Thymus (tissue), 11 donors: ENCODE results near the gene DPCD. TPM values are rescaled to one million over a fixed set of nuclear protein-coding genes. Genes with fewer than 3 reads are reported as not detected.

Experiments
- DNase-seq, 9 donors: peaks; one replicate each; pipeline ENCODE4 v3.0.0-alpha.2; 2013; ENCODE audit warnings: low spot score in 9 of 9, low read depth in 6 of 9, missing footprints in 1 of 9
- H3K27ac ChIP-seq, 2 donors: one replicate each; pipeline ENCODE4 v1.5.1; 2013; ENCODE audit warnings: control low read depth in 1 of 2, low read depth in 1 of 2, low read length in 1 of 2, mild to moderate bottlenecking in 1 of 2, moderate library complexity in 1 of 2
- H3K27me3 ChIP-seq, 2 donors: one replicate each; pipeline ENCODE4 v1.5.1; 2013; ENCODE audit warnings: low read length in 1 of 2; ENCODE audit not compliant: control insufficient read depth in 2 of 2, insufficient read depth in 1 of 2
- H3K36me3 ChIP-seq, 2 donors: one replicate each; pipeline ENCODE4 v1.5.1; 2013; ENCODE audit warnings: low read length in 1 of 2, mild to moderate bottlenecking in 1 of 2, moderate library complexity in 1 of 2; ENCODE audit not compliant: control insufficient read depth in 2 of 2, insufficient read depth in 2 of 2
- H3K4me1 ChIP-seq, 2 donors: one replicate each; pipeline ENCODE4 v1.5.1; 2013; ENCODE audit warnings: low read length in 2 of 2; ENCODE audit not compliant: control insufficient read depth in 2 of 2, insufficient read depth in 2 of 2
- H3K4me3 ChIP-seq, 2 donors: one replicate each; pipeline ENCODE4 v1.5.1; 2013; ENCODE audit warnings: low read length in 2 of 2, control low read depth in 1 of 2, mild to moderate bottlenecking in 1 of 2
- H3K9me3 ChIP-seq, 2 donors: one replicate each; pipeline ENCODE4 v1.5.1; 2013; ENCODE audit warnings: low read length in 1 of 2, mild to moderate bottlenecking in 1 of 2; ENCODE audit not compliant: control insufficient read depth in 2 of 2, insufficient read depth in 1 of 2
- WGBS: extraction: QIAGEN DNeasy Blood & Tissue Kit; methylation state at CpG from one replicate; pipeline ENCODE4 v1.1.7; 2013; 5-methylcytosine and 5-hydroxymethylcytosine counted together
- polyA plus RNA-seq: library from polyadenylated mRNA; stranded (reverse); fragments of 200-250 nt; gene quantifications from one replicate; pipeline ENCODE4 v1.2.3, GENCODE V29; 2013
- total RNA-seq: library from RNA; stranded (reverse); fragments of 120-200 nt; gene quantifications from one replicate; pipeline ENCODE4 v1.2.4, GENCODE V29; 2013
- donor health status: healthy.

Gene DPCD
- total and polyA plus RNA-seq, 2 donors: 10.4 to 14.2 TPM

DNA sequence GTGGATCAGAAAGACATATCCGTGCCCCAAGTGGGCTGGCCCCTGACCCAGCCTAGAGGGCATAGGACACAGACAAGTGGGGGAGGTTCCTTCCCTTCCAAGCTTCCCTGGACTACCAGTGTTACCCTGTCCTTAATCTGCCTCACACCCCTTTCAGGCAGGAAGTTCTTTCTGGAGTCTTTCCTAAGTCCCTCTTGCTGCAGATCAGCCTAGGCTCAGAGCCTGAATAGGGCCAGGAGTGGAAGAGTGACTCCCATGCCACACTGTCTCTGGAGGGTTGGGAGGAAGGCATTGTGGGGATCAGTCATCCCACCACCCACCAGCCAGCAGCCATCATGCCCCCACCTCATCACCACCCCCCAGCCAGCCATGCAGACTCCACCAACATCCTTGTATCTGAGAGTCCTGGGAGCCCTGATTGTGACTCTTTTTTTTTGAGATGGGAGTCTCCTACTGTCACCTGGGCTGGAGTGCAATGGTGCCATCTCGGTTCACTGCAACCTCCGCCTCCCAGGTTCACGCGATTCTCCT, 22.7 kb upstream of the DPCD start:
- WGBS: 94% methylated on average over 5 of the region's 5 CpGs
- Histone ChIP-seq H3K27ac (no peak overlapping the region), H3K4me1 (peaks cover 0 to 15% of the 10 kb centered on the region in 2 donors), H3K9me3 (no peaks in the 10 kb centered on the region), H3K36me3 (no peaks in the 10 kb centered on the region), H3K27me3 (peaks cover 54 to 78% of the 10 kb centered on the region in 2 donors), H3K4me3 (no peak overlapping the region)
- DNase-seq: no peak

GRCh38 chr10:101565936-101566332, 22.2 kb upstream of the DPCD start:
- 87% methylated on average over 8 of the region's 8 CpGs for WGBS
- Histone ChIP-seq H3K4me1 (peaks cover 0 to 18% of the 10 kb centered on the region in 2 donors), H3K36me3 (no peaks in the 10 kb centered on the region), H3K9me3 (peaks cover 0 to 4% of the 10 kb centered on the region in 2 donors), H3K4me3 (no peak overlapping the region), H3K27ac (no peak overlapping the region), H3K27me3 (peaks cover 56 to 83% of the 10 kb centered on the region in 2 donors)
- no peak for DNase-seq

DNA sequence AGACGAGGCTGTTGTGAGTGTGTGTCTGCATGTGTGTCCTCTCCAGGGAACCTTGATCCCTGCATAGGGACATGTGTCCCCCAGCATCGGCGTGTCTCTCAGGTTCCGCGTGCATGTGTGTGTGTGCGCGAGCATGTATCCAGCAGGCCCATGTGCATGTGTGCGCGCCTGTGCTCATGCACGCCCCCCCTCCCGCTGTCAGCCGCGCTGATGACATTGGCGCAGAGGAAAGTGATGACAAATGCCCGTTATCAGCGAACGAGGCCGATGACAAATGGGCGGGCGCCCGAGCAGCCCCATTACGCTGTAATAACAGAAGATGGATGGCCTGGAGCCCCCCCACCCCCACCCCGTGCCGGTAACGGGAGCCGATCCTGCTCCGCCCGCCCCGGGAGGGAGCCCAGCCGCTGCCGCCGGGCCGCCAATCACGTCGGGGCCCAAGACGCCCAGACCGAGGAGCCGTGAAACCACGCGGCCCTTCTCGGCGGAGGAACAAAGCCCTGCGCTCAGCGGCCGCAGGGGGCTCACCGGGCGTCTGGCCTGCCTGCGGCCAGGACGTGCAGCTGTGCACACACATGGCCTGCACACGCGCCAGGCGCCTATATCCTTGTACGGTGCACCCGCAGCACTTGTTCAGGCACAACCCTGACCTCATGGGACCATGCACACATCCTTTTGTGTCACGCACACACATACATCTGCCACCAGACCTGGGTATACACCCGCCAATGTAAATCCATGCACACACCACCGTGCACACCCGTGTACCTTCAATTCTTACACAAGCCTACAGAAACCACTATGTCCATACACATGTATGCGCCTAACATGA, 21.6 kb upstream of the DPCD start:
- peaks cover 0 to 6% of the 10 kb centered on the region in 2 donors for H3K9me3 ChIP-seq
- H3K36me3 ChIP-seq: no peaks in the 10 kb centered on the region
- peaks cover 0 to 18% of the 10 kb centered on the region in 2 donors for H3K4me1 ChIP-seq
- H3K27ac ChIP-seq: no peak overlapping the region
- H3K27me3 ChIP-seq: peaks cover 56 to 89% of the 10 kb centered on the region in 2 donors
- no peak for DNase-seq
- WGBS: 23% methylated on average over 59 of the region's 59 CpGs
- H3K4me3 ChIP-seq: no peak overlapping the region

DNA sequence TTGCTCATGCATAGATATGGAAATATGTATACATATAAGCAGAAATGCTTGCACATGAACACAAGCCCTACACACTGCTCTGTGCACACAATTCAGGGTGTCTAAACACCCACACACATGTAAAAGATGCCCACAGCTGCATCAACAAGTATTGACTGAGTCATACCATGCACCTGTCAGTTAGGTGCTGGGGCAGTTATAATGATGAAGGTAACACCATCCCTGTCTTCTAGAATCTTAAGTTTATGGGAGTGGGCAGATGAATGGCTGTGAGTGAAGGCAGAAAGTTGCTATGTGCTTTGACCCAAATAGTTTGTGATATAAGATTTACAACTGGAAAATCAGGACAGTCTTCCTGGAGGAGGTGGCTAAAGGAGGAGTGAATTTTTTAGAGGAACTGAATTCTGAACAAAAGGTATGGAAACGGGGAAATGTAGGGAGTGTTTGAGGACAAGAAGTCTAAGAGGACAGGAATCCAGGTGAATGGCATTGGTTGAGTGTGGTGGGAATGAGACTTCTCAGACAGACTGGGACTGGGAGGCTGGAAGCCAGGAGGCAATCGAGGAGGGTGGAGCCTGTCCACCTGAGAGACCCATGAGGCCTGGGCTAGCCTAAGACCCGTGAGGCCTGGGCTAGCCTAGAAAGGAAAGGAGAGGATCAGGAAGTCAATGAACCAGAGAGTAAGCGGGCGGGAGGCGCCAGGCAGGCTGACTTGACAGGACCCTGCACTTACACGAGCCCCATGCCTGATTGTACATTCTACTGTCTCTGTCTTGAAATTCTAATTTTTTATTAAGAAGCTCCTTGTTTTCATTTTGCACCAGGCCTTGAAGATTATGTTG, 20.7 kb upstream of the DPCD start:
- Histone ChIP-seq H3K27me3 (peaks cover 56 to 93% of the 10 kb centered on the region in 2 donors), H3K9me3 (peaks cover 0 to 7% of the 10 kb centered on the region in 2 donors), H3K27ac (no peak overlapping the region), H3K4me3 (no peak overlapping the region), H3K4me1 (peaks cover 0 to 18% of the 10 kb centered on the region in 2 donors), H3K36me3 (no peaks in the 10 kb centered on the region)
- no peak for DNase-seq
- 71% methylated on average over 7 of the region's 7 CpGs for WGBS

DNA sequence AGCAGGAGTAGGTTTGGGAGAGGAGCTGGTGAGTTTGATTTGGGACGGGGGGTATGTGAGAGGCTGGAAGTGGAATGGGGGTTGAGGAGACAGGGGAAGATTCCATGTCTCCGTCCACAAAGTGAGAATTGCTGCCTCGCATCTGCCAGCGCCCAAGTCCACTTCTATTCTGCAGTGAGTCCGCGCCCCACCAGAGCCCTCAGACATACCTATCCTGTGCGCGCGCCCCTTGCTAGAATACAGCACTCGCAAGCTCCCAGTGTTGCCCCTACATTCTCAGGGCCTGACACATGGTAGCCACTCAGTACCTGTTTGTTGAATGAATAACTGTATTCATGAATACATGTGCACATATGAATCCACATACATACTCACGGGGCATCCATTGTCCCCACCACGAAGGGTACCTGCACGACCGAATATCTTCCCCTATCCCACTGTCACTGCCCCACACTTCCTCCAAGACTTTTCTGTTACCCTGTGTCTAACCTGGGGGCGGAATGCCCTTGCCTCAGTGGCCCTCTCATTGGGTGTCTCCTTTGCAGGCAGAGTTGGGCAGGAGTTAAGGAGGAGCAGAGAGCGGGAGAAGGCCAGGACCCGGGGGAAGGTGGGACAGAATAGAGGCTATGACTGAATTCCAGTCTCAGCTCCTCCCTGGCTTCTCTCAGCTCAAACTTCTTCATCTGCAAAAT, 19.9 kb upstream of the DPCD start:
- H3K27me3 ChIP-seq: peaks cover 55 to 96% of the 10 kb centered on the region in 2 donors
- no peak for DNase-seq
- WGBS: 95% methylated on average over 17 of the region's 17 CpGs

GRCh38 chr10:101569323-101569621, 18.8 kb upstream of the DPCD start:
- H3K27ac ChIP-seq: no peak overlapping the region
- H3K4me3 ChIP-seq: peak overlapping the region in 1 of 2 donors; percentile 54
- WGBS: 8% methylated on average over 11 of the region's 11 CpGs
- H3K36me3 ChIP-seq: no peaks in the 10 kb centered on the region
- H3K27me3 ChIP-seq: peaks cover 54 to 93% of the 10 kb centered on the region in 2 donors
- no peak for DNase-seq
- H3K4me1 ChIP-seq: peaks cover 0 to 18% of the 10 kb centered on the region in 2 donors
- peaks cover 0 to 12% of the 10 kb centered on the region in 2 donors for H3K9me3 ChIP-seq

More for the DNA sequence above, 19.9 kb upstream of the DPCD start:
- peaks cover 0 to 18% of the 10 kb centered on the region in 2 donors for H3K4me1 ChIP-seq
- H3K36me3 ChIP-seq: no peaks in the 10 kb centered on the region
- no peak overlapping the region for H3K4me3 ChIP-seq
- no peak overlapping the region for H3K27ac ChIP-seq
- H3K9me3 ChIP-seq: peaks cover 0 to 12% of the 10 kb centered on the region in 2 donors

DNA sequence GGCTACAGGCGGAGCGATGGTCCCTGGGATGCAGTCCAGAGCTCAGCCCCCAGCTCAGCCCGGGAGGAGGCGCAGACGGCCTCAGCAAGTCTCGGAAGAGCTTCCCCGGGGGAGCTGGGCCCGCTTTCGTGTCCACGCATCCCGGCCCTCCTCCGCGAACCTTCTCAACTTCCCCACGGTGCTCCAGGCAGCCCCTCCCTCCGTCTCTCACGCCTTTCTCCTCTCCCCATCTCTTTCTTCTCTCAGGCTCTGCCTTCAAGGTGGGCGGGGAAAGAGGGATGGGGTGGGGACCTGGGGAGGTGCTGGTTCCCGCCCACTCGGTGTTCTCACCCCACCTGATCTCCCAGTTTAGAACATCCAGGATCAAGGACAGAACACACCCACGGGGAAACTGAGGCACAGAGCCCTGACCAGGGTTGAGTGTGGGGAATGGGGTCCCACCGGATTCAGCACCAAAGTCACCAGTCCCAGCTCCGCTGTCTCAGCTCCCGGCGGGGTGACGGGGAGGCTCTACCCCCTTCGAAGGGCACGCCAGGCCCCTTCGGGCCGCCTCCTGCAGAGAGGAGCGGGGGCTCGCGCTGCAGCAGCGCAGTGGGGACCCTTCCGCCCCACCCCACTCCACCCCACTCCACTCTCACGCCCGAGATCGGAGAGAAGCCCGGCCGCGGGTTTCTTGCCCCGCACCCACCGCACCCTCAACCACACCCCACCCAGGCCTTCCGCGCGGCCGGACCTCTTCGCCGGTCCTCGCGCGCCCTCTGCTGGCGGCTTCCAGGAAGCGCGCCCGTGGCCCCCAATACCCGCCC, 18.3 kb upstream of the DPCD start:
- peak in 8 of 9 donors; percentile 49 to 83 (median 70) for DNase-seq
- peaks cover 0 to 12% of the 10 kb centered on the region in 2 donors for H3K9me3 ChIP-seq
- H3K4me3 ChIP-seq: peak overlapping the region; percentile 49 to 54
- peaks cover 53 to 88% of the 10 kb centered on the region in 2 donors for H3K27me3 ChIP-seq
- no peaks in the 10 kb centered on the region for H3K36me3 ChIP-seq
- 4% methylated on average over 56 of the region's 56 CpGs for WGBS
- H3K4me1 ChIP-seq: peaks cover 0 to 18% of the 10 kb centered on the region in 2 donors
- no peak overlapping the region for H3K27ac ChIP-seq
